ENCODE measurements around the gene RARG. TPM values are rescaled to one million over a fixed set of nuclear protein-coding genes. Genes with fewer than 3 reads are reported as not detected.

RARG gene
- polyA plus RNA-seq, 1 donor (not counting 4 experiments of a cell fraction or from before 2014, with no cell fraction given) = 26.4 TPM

DNA sequence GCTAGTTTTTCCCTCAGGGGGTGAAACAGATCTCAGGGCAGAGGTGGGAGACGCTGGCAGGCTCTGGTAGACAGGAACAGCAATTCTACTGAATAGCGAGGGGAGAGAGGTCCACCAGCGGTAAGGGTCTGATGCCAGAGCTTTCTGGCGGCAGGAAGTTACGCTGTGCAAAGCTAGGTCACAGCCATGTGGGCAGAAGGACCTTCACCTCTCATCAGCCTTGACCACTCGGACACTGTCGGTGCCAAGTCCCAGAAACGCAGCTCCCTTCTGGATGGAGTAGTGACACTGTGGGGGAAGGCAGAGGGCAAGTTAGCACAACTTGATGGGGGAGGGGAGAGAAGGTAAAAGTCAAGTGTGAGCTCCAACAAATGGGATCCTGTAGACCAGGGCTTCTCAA lies 61.8 kb downstream of the RARG start:
- no peak overlapping the region for H2AFZ ChIP-seq (ENCODE audit: control insufficient read depth, low read length)
- peaks cover 16% of the 10 kb centered on the region for H3K4me1 ChIP-seq (ENCODE audit: control insufficient read depth, extremely low read depth, insufficient read depth, low read length)
- dilution Hi-C loops (cut with MboI; ENCODE audit: extremely low pct_ligation_motif_present, low sequenced_read_pairs) = no loop called here
- TF ChIP-seq EZH2 (IDR thresholded peaks at IDR 0.05; ENCODE audit: low read length) = no peak
- TF ChIP-seq, protein P1, sequence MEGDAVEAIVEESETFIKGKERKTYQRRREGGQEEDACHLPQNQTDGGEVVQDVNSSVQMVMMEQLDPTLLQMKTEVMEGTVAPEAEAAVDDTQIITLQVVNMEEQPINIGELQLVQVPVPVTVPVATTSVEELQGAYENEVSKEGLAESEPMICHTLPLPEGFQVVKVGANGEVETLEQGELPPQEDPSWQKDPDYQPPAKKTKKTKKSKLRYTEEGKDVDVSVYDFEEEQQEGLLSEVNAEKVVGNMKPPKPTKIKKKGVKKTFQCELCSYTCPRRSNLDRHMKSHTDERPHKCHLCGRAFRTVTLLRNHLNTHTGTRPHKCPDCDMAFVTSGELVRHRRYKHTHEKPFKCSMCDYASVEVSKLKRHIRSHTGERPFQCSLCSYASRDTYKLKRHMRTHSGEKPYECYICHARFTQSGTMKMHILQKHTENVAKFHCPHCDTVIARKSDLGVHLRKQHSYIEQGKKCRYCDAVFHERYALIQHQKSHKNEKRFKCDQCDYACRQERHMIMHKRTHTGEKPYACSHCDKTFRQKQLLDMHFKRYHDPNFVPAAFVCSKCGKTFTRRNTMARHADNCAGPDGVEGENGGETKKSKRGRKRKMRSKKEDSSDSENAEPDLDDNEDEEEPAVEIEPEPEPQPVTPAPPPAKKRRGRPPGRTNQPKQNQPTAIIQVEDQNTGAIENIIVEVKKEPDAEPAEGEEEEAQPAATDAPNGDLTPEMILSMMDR (optimal IDR thresholded peaks at IDR 0.05 in 1 of 3, IDR thresholded peaks at IDR 0.05 in 1 of 3, conservative IDR thresholded peaks at IDR 0.05 in 1 of 3; ENCODE audit: extremely low read depth in 1 of 3, insufficient read depth in 2 of 3, low read length in 3 of 3) = no peak
- H3K4me3 ChIP-seq (ENCODE audit: control insufficient read depth in 2 of 3, extremely low read depth in 1 of 3, insufficient read depth in 2 of 3, low read depth in 1 of 3, low read length in 3 of 3) = no peak overlapping the region
- H3K27me3 ChIP-seq (ENCODE audit: control insufficient read depth, extremely low read depth, insufficient read depth, low read length) = no peaks in the 10 kb centered on the region
- no peak overlapping the region for H3K9ac ChIP-seq (ENCODE audit: control insufficient read depth, extremely low read depth, insufficient read depth, low read length)
- H4K20me1 ChIP-seq (ENCODE audit: control insufficient read depth, extremely low read depth, insufficient read depth, low read length) = no peaks in the 10 kb centered on the region
- H3K4me2 ChIP-seq (ENCODE audit: control insufficient read depth, extremely low read depth, insufficient read depth, low read depth, low read length) = no peak overlapping the region
- no peaks in the 10 kb centered on the region for H3K79me2 ChIP-seq (ENCODE audit: control insufficient read depth, insufficient read depth, low read length)
- FAIRE-seq (no peak), DNase-seq (ENCODE audit: low read depth, low spot score) (no peak)
- no peaks in the 10 kb centered on the region for H3K9me3 ChIP-seq (ENCODE audit: control insufficient read depth, low read depth, low read length)
- no peak overlapping the region for H3K27ac ChIP-seq (ENCODE audit: control insufficient read depth, insufficient read depth, low read length)
- peaks cover 0 to 7% of the 10 kb centered on the region in 2 experiments for H3K36me3 ChIP-seq (ENCODE audit: control insufficient read depth in 2 of 2, extremely low read depth in 1 of 2, insufficient read depth in 2 of 2, low read length in 2 of 2)
- H3K9me1 ChIP-seq (ENCODE audit: control insufficient read depth, extremely low read depth, insufficient read depth, low read length) = no peaks in the 10 kb centered on the region

DNA sequence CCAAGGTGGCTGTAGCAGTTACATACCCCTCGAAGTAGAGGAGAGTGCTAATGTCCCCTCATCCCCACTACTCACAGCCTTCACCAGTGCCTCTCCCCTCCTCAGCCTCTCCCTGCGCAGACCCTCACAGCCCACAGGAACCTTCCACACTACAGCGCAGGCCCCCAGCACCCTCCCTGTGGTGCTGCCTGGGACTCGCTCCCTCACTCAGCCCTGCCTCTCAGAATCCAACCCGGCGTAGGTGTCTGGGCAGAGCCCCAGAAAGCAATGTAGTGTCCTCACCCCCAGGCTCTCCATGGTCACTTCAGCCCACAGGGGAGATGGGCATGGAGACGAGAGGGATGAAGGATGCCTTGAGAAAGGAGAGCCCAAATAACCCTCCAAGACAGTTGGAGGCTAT lies 62.4 kb downstream of the RARG start:
- no peaks in the 10 kb centered on the region for H3K79me2 ChIP-seq (ENCODE audit: control insufficient read depth, insufficient read depth, low read length)
- no peak overlapping the region for H3K4me3 ChIP-seq (ENCODE audit: control insufficient read depth in 2 of 3, extremely low read depth in 1 of 3, insufficient read depth in 2 of 3, low read depth in 1 of 3, low read length in 3 of 3)
- no peaks in the 10 kb centered on the region for H3K27me3 ChIP-seq (ENCODE audit: control insufficient read depth, extremely low read depth, insufficient read depth, low read length)
- no peak overlapping the region for H2AFZ ChIP-seq (ENCODE audit: control insufficient read depth, low read length)
- no peak overlapping the region for H3K27ac ChIP-seq (ENCODE audit: control insufficient read depth, insufficient read depth, low read length)
- no peak overlapping the region for H3K4me2 ChIP-seq (ENCODE audit: control insufficient read depth, extremely low read depth, insufficient read depth, low read depth, low read length)
- no peak for TF ChIP-seq EZH2 (IDR thresholded peaks at IDR 0.05; ENCODE audit: low read length)
- TF ChIP-seq, protein P1 (optimal IDR thresholded peaks at IDR 0.05 in 1 of 3, IDR thresholded peaks at IDR 0.05 in 1 of 3, conservative IDR thresholded peaks at IDR 0.05 in 1 of 3; ENCODE audit: extremely low read depth in 1 of 3, insufficient read depth in 2 of 3, low read length in 3 of 3) = no peak
- no peak overlapping the region for H3K9ac ChIP-seq (ENCODE audit: control insufficient read depth, extremely low read depth, insufficient read depth, low read length)
- H3K36me3 ChIP-seq (ENCODE audit: control insufficient read depth in 2 of 2, extremely low read depth in 1 of 2, insufficient read depth in 2 of 2, low read length in 2 of 2) = peaks cover 0 to 7% of the 10 kb centered on the region in 2 experiments
- no peaks in the 10 kb centered on the region for H3K9me3 ChIP-seq (ENCODE audit: control insufficient read depth, low read depth, low read length)
- no peaks in the 10 kb centered on the region for H3K9me1 ChIP-seq (ENCODE audit: control insufficient read depth, extremely low read depth, insufficient read depth, low read length)
- dilution Hi-C loops (cut with MboI; ENCODE audit: extremely low pct_ligation_motif_present, low sequenced_read_pairs) = no loop called here
- no peak for DNase-seq (ENCODE audit: low read depth, low spot score)
- peaks cover 13% of the 10 kb centered on the region for H3K4me1 ChIP-seq (ENCODE audit: control insufficient read depth, extremely low read depth, insufficient read depth, low read length)
- FAIRE-seq = no peak
- H4K20me1 ChIP-seq (ENCODE audit: control insufficient read depth, extremely low read depth, insufficient read depth, low read length) = no peaks in the 10 kb centered on the region
